GM12865 (cell line): Measurements from ENCODE around the gene NYNRIN.
A peak's percentile ranks its signal among the peaks of the same experiment; 100 is the strongest.

Experiments
- DNase-seq: peaks from one replicate; pipeline ENCODE4 v3.0.0; 2010; ENCODE audit warnings: low read depth
- H3K4me3 ChIP-seq: 2 replicates; pipeline ENCODE4 v1.5.1; 2011; ENCODE audit warnings: mild to moderate bottlenecking, low read depth, low read length, control low read depth
- CTCF ChIP-seq: IDR thresholded peaks from 2 replicates; pipeline ENCODE4 v1.5.1; 2011; ENCODE audit warnings: low read length, control low read depth, low read depth, inconsistent platforms; ENCODE audit not compliant: insufficient read depth; ENCODE audit errors: missing control alignments

The NYNRIN gene

GRCh38 chr14:24409192-24409591, 10.4 kb downstream of the NYNRIN start:
- no peak overlapping the region for H3K4me3 ChIP-seq
- DNase-seq = no peak
- no peak for TF ChIP-seq CTCF

- no peak for DNase-seq
- TF ChIP-seq CTCF = no peak
- H3K4me3 ChIP-seq = no peak overlapping the region
Measured at GRCh38 chr14:24409956-24410355, 11.2 kb downstream of the NYNRIN start.

- H3K4me3 ChIP-seq = no peak overlapping the region
- peak; percentile 62 for DNase-seq
- peak; percentile 58 for TF ChIP-seq CTCF
Measured at GRCh38 chr14:24411443-24412389, 12.9 kb downstream of the NYNRIN start.

GRCh38 chr14:24414077-24414476, 15.3 kb downstream of the NYNRIN start:
- DNase-seq = no peak

GRCh38 chr14:24414732-24415420, 16.1 kb downstream of the NYNRIN start:
- no peak overlapping the region for H3K4me3 ChIP-seq
- no peak for TF ChIP-seq CTCF
- DNase-seq = no peak

More at GRCh38 chr14:24414077-24414476, 15.3 kb downstream of the NYNRIN start:
- H3K4me3 ChIP-seq = no peak overlapping the region
- no peak for TF ChIP-seq CTCF

GRCh38 chr14:24415421-24416253, 16.8 kb downstream of the NYNRIN start:
- no peak for DNase-seq
- no peak for TF ChIP-seq CTCF

More at GRCh38 chr14:24415421-24416253, 16.8 kb downstream of the NYNRIN start:
- no peak overlapping the region for H3K4me3 ChIP-seq
